Measurements from ENCODE around the gene DCLRE1C.
"Not testable (repeated sequence)": the region's sequence is repeated elsewhere in the genome, so short reads cannot be mapped to it uniquely, and the experiment has no call there.

The DCLRE1C gene

DNA sequence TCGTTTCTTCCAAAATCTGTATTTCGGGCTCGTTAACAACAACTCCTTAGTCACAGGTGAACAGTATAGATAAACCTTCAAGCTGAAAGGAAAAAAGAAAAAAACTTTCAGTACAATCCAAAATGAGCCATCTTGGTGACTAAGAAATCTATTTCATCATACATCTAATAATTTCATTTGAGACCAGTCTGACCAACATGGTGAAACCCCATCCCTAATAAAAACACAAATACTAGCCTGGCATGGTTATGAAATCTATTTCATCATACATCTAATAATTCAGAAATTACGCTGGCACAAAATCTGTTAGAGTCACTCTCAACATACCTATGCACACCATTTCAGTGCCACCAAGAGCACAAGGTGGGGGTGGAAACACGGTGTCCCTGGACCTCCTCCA, 8.8 kb downstream of the DCLRE1C start:
- POLR2A ChIA-PET = no interaction called here

DNA sequence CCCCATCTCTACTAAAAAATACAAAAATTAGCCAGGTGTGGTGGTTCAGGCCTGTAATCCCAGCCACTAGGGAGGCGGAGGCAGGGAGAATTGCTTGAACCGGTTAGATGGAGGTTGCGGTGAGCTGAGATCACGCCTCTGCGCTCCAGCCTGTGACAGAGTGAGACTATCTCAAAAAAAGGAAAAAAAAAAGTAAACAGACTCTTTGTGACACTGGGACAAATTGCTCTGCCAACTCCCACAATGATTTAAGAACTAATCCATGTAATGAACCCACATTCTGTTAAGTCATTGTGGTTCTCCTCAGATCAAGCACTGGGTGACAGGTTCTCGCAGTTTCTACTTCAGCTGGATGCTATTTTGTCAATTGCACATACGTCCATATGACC, 11.0 kb downstream of the DCLRE1C start:
- CTCF ChIA-PET, POLR2A ChIA-PET: not testable (repeated sequence)

More for the DNA sequence above, 8.8 kb downstream of the DCLRE1C start:
- TF ChIP-seq FOXM1 (IDR thresholded peaks at IDR 0.05; ENCODE audit: borderline replicate concordance) = no peak
- CTCF ChIA-PET = interaction anchor here (0.7 kb wide), 1 partner anchor 1939 kb away, joined by 5 read pairs; no protein-coding TSS in a partner anchor
- DNase-seq (ENCODE audit: extremely low spot score) = no peak

DNA sequence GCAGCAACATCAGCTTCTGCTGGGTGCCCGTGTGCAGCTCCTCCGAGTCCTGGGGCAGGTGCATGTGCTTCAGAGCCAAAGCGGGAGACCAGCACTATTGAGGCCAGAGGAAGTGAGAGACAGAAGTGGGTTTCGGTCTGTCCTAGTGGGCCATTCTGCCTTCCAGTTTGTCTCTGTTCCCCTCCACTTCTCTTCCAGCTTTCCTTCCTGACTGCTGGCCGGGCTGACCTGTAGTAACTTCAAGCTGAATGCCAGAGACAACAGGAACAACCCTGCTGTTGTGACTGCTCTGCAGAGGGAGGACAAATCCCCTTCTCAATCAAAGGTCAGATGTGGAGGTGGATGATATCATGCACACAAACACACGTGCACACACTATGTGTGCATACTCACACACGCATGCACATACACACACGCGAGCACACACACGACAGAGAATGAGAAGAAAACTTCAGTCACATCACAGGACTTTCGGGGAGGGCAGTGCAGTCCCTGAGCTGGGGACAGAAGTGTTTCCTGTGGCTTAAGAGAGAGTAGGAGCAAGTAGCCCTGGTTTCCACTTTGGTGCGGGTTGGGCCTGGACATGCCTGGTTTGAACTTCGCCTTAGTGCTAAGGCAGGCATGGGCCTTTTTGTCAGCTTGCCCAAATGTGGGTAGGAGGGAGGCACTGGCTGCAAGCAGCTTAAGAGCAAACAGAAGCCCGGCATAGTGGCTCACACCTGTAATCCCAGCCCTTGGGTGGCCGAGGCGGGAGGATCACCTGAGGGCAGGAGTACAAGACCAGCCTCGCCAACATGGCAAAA, 11.5 kb downstream of the DCLRE1C start:
- DNase-seq (ENCODE audit: extremely low spot score); POLR2A ChIA-PET; CTCF ChIA-PET: not testable (repeated sequence)

More for the DNA sequence above, 11.0 kb downstream of the DCLRE1C start:
- not testable (repeated sequence) for DNase-seq (ENCODE audit: extremely low spot score)

DNA sequence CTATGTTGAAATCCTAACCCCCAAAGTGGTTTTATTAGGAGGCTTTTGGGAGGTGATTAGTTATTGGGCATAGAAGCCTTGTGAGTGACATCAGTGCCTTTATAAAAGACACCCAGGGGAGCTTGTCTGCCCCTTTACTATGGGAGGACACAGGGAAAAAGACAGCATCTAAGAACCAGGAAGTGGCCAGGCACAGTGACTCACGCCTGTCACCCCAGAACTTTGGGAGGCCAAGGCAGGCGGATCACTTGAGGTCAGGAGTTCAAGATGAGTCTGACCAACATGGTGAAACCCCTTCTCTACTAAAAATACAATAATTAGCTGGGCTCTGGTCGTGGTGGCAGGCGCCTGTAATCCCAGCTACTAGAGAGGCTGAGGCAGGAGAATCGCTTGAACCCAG, 14.9 kb downstream of the DCLRE1C start:
- POLR2A ChIA-PET; CTCF ChIA-PET; DNase-seq (ENCODE audit: extremely low spot score): not testable (repeated sequence)

DNA sequence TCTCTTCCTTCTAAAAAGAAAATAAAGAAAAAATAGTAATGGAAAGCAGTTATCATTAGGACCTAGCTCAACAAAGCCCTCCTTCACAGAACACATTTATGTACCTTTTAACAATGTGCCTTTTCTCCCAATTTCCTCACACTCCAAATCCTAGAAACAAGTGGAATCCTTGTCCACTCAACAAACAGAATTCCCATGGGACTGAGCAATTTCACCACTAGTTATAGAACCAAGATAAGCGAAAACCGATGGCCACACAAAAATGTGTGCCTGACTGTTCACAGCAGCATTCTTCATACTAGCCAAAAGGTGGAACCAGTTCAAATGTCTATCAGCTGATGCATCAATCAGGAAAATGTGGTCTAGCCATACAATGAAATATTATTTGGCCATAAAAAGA, 17.3 kb downstream of the DCLRE1C start:
- CTCF ChIA-PET = no interaction called here
- DNase-seq (ENCODE audit: extremely low spot score) = no peak
- TF ChIP-seq NFRKB (IDR thresholded peaks at IDR 0.05) (no peak), ZNF384 (IDR thresholded peaks at IDR 0.05) (no peak), CTBP1 (IDR thresholded peaks at IDR 0.05; ENCODE audit: borderline replicate concordance) (no peak)
- POLR2A ChIA-PET = no interaction called here

DNA sequence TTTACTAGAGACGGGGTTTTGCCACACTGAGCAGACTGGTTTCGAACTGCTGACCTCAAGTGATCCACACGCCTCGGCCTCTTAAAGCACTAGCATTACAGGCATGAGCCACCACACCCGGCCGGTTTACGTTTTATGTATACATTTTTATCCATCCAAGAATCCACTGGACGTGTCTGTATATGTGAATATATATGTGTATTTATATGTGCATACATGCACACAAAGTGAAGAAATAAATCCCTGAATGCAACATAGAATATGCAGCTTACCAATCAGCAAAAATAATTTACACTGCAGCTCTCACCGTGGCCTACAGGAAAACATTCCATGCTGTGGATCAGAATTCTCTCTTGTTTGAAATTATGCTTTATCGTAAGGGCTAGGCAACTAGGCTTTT, 23.3 kb downstream of the DCLRE1C start:
- POLR2A ChIA-PET = interaction anchor here (0.5 kb wide), 1 partner anchor 168 kb away, joined by 3 read pairs; no protein-coding TSS in a partner anchor
- CTCF ChIA-PET = no interaction called here

DNA sequence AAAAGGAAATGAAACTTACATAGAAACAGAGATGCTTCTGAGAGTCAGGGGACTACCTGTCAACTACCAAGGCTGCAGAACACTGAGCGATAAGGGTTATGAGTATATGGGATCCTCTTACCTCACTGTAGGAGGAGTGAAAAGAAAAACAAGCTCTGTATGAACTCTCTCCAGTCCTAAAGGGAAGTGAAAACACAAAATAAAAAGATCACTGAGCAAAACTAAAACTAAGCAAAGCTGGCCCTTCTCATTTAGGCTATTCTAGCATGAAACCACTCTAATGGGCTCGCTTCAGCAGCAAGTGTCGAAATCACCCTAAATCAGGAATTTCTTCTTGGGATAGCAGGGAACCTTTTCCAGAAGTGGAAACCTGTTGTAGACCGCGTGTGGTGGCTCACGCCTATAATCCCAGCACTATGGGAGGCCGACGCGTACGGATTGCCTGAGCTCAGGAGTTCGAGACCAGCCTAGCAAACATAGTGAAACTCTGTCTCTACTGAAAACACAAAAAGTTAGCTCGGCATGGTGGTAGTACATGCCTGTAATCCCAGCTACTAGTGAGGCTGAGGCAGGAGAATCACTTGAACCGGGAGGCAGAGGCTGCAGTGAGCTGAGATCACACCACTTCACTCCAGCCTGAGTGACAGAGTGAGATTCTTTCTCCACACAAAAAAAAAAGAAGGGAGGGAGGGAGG, 27.0 kb downstream of the DCLRE1C start:
- no peak for DNase-seq (ENCODE audit: extremely low spot score)
- TF ChIP-seq, protein P1, sequence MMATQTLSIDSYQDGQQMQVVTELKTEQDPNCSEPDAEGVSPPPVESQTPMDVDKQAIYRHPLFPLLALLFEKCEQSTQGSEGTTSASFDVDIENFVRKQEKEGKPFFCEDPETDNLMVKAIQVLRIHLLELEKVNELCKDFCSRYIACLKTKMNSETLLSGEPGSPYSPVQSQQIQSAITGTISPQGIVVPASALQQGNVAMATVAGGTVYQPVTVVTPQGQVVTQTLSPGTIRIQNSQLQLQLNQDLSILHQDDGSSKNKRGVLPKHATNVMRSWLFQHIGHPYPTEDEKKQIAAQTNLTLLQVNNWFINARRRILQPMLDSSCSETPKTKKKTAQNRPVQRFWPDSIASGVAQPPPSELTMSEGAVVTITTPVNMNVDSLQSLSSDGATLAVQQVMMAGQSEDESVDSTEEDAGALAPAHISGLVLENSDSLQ (IDR thresholded peaks at IDR 0.05) = no peak
- TF ChIP-seq SUZ12 (IDR thresholded peaks at IDR 0.05) = no peak
- TF ChIP-seq NFRKB (IDR thresholded peaks at IDR 0.05) = no peak
- no peak for TF ChIP-seq LEF1 (IDR thresholded peaks at IDR 0.05; ENCODE audit: borderline replicate concordance)
- TF ChIP-seq BHLHE40 (IDR thresholded peaks at IDR 0.05; ENCODE audit: borderline replicate concordance) = no peak
- TF ChIP-seq SP1 (IDR thresholded peaks at IDR 0.05) = no peak
- no peak for TF ChIP-seq FOXM1 (IDR thresholded peaks at IDR 0.05; ENCODE audit: borderline replicate concordance)
- TF ChIP-seq HDGF (IDR thresholded peaks at IDR 0.05; ENCODE audit: borderline replicate concordance) = no peak
- TF ChIP-seq L3MBTL2 (conservative IDR thresholded peaks at IDR 0.05) = no peak
- POLR2A ChIA-PET = no interaction called here
- CTCF ChIA-PET = no interaction called here

More for the DNA sequence above, 23.3 kb downstream of the DCLRE1C start:
- TF ChIP-seq ELF4 (IDR thresholded peaks at IDR 0.05) (no peak), FOXA1 (IDR thresholded peaks at IDR 0.05) (no peak), L3MBTL2 (conservative IDR thresholded peaks at IDR 0.05) (no peak), ARNT (IDR thresholded peaks at IDR 0.05) (no peak)
- no peak for DNase-seq (ENCODE audit: extremely low spot score)

DNA sequence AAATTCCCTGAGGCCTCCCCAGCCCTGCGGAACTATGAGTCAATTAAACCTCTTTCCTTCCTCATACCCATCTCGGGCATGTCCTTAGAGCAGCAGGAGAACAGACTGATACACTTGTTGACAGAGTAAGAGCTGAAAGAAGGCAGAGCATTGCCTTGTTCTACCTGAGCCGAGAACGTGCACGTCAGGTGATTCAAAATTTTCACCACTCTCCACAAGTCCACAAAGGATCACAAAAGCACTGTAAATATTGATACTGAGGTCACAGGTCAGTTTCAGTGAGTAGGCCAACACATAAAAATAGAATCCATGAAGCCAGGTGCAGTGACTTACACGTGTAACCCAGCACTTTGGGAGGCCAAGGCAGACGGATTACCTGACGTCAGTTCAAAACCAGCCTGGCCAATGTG, 27.8 kb downstream of the DCLRE1C start:
- DNase-seq (ENCODE audit: extremely low spot score) = no peak
- TF ChIP-seq LEF1 (IDR thresholded peaks at IDR 0.05; ENCODE audit: borderline replicate concordance) (no peak), CTBP1 (IDR thresholded peaks at IDR 0.05; ENCODE audit: borderline replicate concordance) (no peak), HDGF (IDR thresholded peaks at IDR 0.05; ENCODE audit: borderline replicate concordance) (no peak), ZNF384 (IDR thresholded peaks at IDR 0.05) (no peak), FOXA1 (IDR thresholded peaks at IDR 0.05) (no peak), ELF4 (IDR thresholded peaks at IDR 0.05) (no peak)
- CTCF ChIA-PET = no interaction called here
- POLR2A ChIA-PET = no interaction called here

DNA sequence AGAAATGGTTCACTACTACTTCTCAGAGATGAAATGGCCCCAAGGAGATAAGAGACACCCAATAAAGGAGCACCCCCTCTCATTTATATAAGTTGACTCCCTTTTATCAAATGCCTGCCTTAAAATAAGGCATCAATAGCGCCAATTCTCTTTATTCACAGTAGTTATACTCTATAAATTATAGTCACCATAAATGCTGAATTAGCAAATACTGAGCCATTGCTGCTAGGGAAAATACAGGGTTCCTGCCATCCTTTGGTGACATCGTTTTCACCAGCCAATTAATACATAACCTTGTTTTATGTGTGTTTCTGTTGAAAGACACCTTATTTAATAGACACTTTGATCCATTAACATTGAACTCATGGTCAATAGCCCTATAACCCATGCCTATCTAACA, 28.6 kb downstream of the DCLRE1C start:
- CTCF ChIA-PET = no interaction called here
- no peak for TF ChIP-seq BHLHE40 (IDR thresholded peaks at IDR 0.05; ENCODE audit: borderline replicate concordance)
- TF ChIP-seq FOXA1 (IDR thresholded peaks at IDR 0.05) = no peak
- no peak for TF ChIP-seq CTBP1 (IDR thresholded peaks at IDR 0.05; ENCODE audit: borderline replicate concordance)
- no peak for TF ChIP-seq L3MBTL2 (conservative IDR thresholded peaks at IDR 0.05)
- TF ChIP-seq SP1 (IDR thresholded peaks at IDR 0.05) = no peak
- TF ChIP-seq NFRKB (IDR thresholded peaks at IDR 0.05) = no peak
- no peak for TF ChIP-seq SUZ12 (IDR thresholded peaks at IDR 0.05)
- TF ChIP-seq, protein P1 (IDR thresholded peaks at IDR 0.05) = no peak
- TF ChIP-seq ELF4 (IDR thresholded peaks at IDR 0.05) = no peak
- TF ChIP-seq FOXK2 (IDR thresholded peaks at IDR 0.05) = no peak
- TF ChIP-seq ARNT (IDR thresholded peaks at IDR 0.05) = no peak
- no peak for TF ChIP-seq FOXM1 (IDR thresholded peaks at IDR 0.05; ENCODE audit: borderline replicate concordance)
- no peak for TF ChIP-seq TARDBP (IDR thresholded peaks at IDR 0.05)
- no peak for TF ChIP-seq ZNF384 (IDR thresholded peaks at IDR 0.05)
- no peak for DNase-seq (ENCODE audit: extremely low spot score)
- POLR2A ChIA-PET = no interaction called here

All from HEK293T (cell line).